Activated naive CD4-positive, alpha-beta T cell treated with anti-CD3 and anti-CD28 coated beads, Interleukin-2, amount 10 ng/mL, durations not matched to agents 7 days and 5 days (primary cell): ENCODE data around the gene IGFBP3.

ENCODE experiments used
- CTCF ChIA-PET: fragments of 350-600 bp; sonication (Branson Sonifier 250); formaldehyde crosslinking; loops from one replicate; lab custom pipeline; 2021; ENCODE audit warnings: antibody characterized with exemption; lab: Charles Lee
- DNase-seq: peaks from one replicate; pipeline ENCODE4 v3.0.0-alpha.2; 2020
- H3K27ac Mint-ChIP-seq: one replicate; pipeline ENCODE4 v1.8.0; 2021; ENCODE audit warnings: mild to moderate bottlenecking, moderate library complexity, mixed read lengths
- H3K27me3 Mint-ChIP-seq: one replicate; pipeline ENCODE4 v1.8.0; 2021; ENCODE audit warnings: mild to moderate bottlenecking, mixed read lengths
- H3K36me3 Mint-ChIP-seq: one replicate; pipeline ENCODE4 v1.8.0; 2021; ENCODE audit warnings: mixed read lengths
- H3K4me1 Mint-ChIP-seq: one replicate; pipeline ENCODE4 v1.8.0; 2021; ENCODE audit warnings: mixed read lengths
- H3K4me3 Mint-ChIP-seq: one replicate; pipeline ENCODE4 v1.8.0; 2021; ENCODE audit warnings: mild to moderate bottlenecking, moderate library complexity, mixed read lengths
- H3K9me3 Mint-ChIP-seq: one replicate; pipeline ENCODE4 v1.8.0; 2021; ENCODE audit warnings: mixed read lengths

Gene IGFBP3

GRCh38 chr7:45863715-45864114 lies 57.4 kb downstream of the IGFBP3 start:
- Mint-ChIP-seq H3K36me3 (no peaks in the 10 kb centered on the region), H3K27ac (no peak overlapping the region), H3K9me3 (no peaks in the 10 kb centered on the region), H3K27me3 (peaks cover 20% of the 10 kb centered on the region), H3K4me1 (no peaks in the 10 kb centered on the region), H3K4me3 (no peak overlapping the region)
- CTCF ChIA-PET = interaction anchor here (0.9 to 2.2 kb wide), 2 partner anchors 9 to 26 kb away, joined by 4 read pairs; no protein-coding TSS in a partner anchor
- no peak for DNase-seq
